ENCODE data around the gene CASZ1.

CASZ1 gene

DNA sequence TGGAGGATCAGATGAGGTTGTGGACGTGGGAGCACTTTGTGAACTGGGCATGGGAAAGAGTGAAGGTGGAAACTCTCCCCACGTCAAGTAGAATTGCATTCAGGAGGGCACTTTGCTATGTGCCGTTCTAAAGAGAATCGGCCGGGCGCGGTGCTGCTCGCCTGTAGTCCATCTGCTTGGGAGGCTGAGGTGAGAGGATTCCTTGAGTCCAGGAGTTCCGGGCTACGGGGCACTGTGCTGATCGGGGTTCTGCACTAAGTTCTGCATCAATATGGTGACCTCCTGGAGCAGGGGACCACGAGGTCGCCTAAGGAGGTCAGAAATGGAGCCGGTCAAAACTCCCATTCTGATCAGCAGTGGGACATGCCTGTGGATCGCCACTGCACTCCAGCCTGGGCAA is 179.8 kb downstream of the CASZ1 start:
- TF ChIP-seq, protein P1, sequence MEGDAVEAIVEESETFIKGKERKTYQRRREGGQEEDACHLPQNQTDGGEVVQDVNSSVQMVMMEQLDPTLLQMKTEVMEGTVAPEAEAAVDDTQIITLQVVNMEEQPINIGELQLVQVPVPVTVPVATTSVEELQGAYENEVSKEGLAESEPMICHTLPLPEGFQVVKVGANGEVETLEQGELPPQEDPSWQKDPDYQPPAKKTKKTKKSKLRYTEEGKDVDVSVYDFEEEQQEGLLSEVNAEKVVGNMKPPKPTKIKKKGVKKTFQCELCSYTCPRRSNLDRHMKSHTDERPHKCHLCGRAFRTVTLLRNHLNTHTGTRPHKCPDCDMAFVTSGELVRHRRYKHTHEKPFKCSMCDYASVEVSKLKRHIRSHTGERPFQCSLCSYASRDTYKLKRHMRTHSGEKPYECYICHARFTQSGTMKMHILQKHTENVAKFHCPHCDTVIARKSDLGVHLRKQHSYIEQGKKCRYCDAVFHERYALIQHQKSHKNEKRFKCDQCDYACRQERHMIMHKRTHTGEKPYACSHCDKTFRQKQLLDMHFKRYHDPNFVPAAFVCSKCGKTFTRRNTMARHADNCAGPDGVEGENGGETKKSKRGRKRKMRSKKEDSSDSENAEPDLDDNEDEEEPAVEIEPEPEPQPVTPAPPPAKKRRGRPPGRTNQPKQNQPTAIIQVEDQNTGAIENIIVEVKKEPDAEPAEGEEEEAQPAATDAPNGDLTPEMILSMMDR (IDR thresholded peaks at IDR 0.05; ENCODE audit: low read depth, low read length, missing control alignments) = no peak
- no peaks in the 10 kb centered on the region for H3K27me3 ChIP-seq (replicated peaks)
- no peak overlapping the region for H3K4me3 ChIP-seq (ENCODE audit: low read depth, low read length)
- DNase-seq = no peak
- in situ Hi-C loops (cut with HindIII; ENCODE audit: low pct_ligation_motif_present, low sequenced_read_pairs) = no loop called here
- no peaks in the 10 kb centered on the region for H3K36me3 ChIP-seq (replicated peaks)
- no peak overlapping the region for H3K27ac ChIP-seq

- no peaks in the 10 kb centered on the region for H3K36me3 ChIP-seq (replicated peaks)
- no peak overlapping the region for H3K27ac ChIP-seq
- DNase-seq = no peak
- in situ Hi-C loops (cut with HindIII; ENCODE audit: low pct_ligation_motif_present, low sequenced_read_pairs) = no loop called here
- TF ChIP-seq, protein P1 (IDR thresholded peaks at IDR 0.05; ENCODE audit: low read depth, low read length, missing control alignments) = no peak
- H3K4me3 ChIP-seq (ENCODE audit: low read depth, low read length) = no peak overlapping the region
- H3K27me3 ChIP-seq (replicated peaks) = no peaks in the 10 kb centered on the region
Observed at GRCh38 chr1:10615932-10616671, 180.3 kb downstream of the CASZ1 start.

GRCh38 chr1:10615332-10615731 is 181.1 kb downstream of the CASZ1 start:
- Histone ChIP-seq H3K27ac (no peak overlapping the region), H3K4me3 (ENCODE audit: low read depth, low read length) (no peak overlapping the region), H3K36me3 (replicated peaks) (no peaks in the 10 kb centered on the region), H3K27me3 (replicated peaks) (no peaks in the 10 kb centered on the region)
- in situ Hi-C loops (cut with HindIII; ENCODE audit: low pct_ligation_motif_present, low sequenced_read_pairs) = no loop called here
- TF ChIP-seq, protein P1 (IDR thresholded peaks at IDR 0.05; ENCODE audit: low read depth, low read length, missing control alignments) = no peak
- DNase-seq = no peak

DNA sequence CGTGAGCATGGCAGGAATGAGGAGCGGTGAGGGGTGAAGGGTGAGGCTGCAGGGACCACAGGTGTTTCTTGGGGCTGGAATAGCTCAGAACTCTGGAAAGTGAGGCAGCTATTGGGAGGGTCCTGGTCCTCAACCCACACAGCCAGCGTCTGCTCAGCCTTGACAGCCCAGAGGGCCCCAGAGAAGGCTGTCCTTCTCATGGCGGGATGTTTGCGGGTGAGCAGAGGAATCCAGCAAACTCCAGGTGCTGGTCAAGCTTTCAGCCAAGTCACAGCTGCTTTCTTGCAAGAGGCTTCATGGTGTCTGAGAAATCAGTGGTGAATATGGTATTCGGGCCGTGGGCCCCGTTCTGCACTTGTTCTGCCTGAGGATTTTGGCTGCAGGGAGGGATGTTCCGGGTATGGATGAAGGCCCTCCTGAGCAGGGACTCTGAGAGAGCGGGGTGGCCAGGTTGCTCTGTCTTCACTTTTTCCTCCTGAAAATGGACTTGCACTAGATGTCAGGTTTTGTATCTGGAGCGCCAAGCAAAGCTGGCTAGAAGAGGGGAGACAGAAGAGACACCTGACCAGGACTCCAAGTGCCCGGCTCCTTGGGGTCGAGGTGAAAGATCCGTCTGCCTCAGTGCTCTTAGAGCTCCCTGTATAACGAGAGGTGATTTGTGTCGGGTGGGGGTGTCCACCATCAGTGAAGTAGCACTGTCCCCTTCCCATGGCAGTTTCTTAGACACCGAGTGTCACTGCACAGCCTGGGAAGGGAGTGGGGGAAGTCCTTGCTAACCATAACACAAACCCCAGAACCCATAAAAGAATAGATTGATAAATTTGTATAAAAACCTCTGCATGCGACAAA is 181.8 kb downstream of the CASZ1 start:
- in situ Hi-C loops (cut with HindIII; ENCODE audit: low pct_ligation_motif_present, low sequenced_read_pairs) = no loop called here
- TF ChIP-seq, protein P1 (IDR thresholded peaks at IDR 0.05; ENCODE audit: low read depth, low read length, missing control alignments) = no peak
- no peaks in the 10 kb centered on the region for H3K36me3 ChIP-seq (replicated peaks)
- no peak for DNase-seq
- no peak overlapping the region for H3K4me3 ChIP-seq (ENCODE audit: low read depth, low read length)
- no peaks in the 10 kb centered on the region for H3K27me3 ChIP-seq (replicated peaks)
- no peak overlapping the region for H3K27ac ChIP-seq

GRCh38 chr1:10613861-10614260 is 182.6 kb downstream of the CASZ1 start:
- in situ Hi-C loops (cut with HindIII; ENCODE audit: low pct_ligation_motif_present, low sequenced_read_pairs) = no loop called here
- TF ChIP-seq, protein P1 (IDR thresholded peaks at IDR 0.05; ENCODE audit: low read depth, low read length, missing control alignments) = no peak

More at GRCh38 chr1:10613861-10614260, 182.6 kb downstream of the CASZ1 start:
- Histone ChIP-seq H3K36me3 (replicated peaks) (no peaks in the 10 kb centered on the region), H3K4me3 (ENCODE audit: low read depth, low read length) (no peak overlapping the region), H3K27me3 (replicated peaks) (no peaks in the 10 kb centered on the region), H3K27ac (no peak overlapping the region)
- DNase-seq = no peak
